Parathyroid adenoma (tissue), 2 donors: Measurements from ENCODE around the gene XPO1.

Experiments
- H2AFZ ChIP-seq: fragments of 300-600 bp; sonication (generic); one replicate; pipeline ENCODE4 v1.7.0; 2017; ENCODE audit warnings: antibody characterized with exemption, mild to moderate bottlenecking
- H3K27ac ChIP-seq: fragments of 300-600 bp; sonication (generic); one replicate; pipeline ENCODE4 v1.7.0; 2017
- H3K27me3 ChIP-seq: fragments of 300-600 bp; sonication (generic); one replicate; pipeline ENCODE4 v1.7.0; 2017; ENCODE audit warnings: low read length; ENCODE audit not compliant: control insufficient read depth, insufficient read depth
- H3K36me3 ChIP-seq: fragments of 300-600 bp; sonication (generic); one replicate; pipeline ENCODE4 v1.7.0; 2017; ENCODE audit warnings: low read length; ENCODE audit not compliant: control insufficient read depth, insufficient read depth
- H3K4me1 ChIP-seq: fragments of 300-600 bp; sonication (generic); one replicate; pipeline ENCODE4 v1.7.0; 2017; ENCODE audit warnings: control low read depth
- H3K4me2 ChIP-seq: fragments of 300-600 bp; sonication (generic); one replicate; pipeline ENCODE4 v1.7.0; 2017; ENCODE audit warnings: low read length
- H3K4me3 ChIP-seq: fragments of 300-600 bp; sonication (generic); one replicate; pipeline ENCODE4 v1.7.0; 2017; ENCODE audit warnings: low read depth, low read length
- H3K79me2 ChIP-seq: fragments of 300-600 bp; sonication (generic); one replicate; pipeline ENCODE4 v1.7.0; 2017; ENCODE audit warnings: control low read depth
- H3K9ac ChIP-seq: fragments of 300-600 bp; sonication (generic); one replicate; pipeline ENCODE4 v1.7.0; 2017; ENCODE audit warnings: mild to moderate bottlenecking
- H3K9me3 ChIP-seq: fragments of 300-600 bp; sonication (generic); one replicate; pipeline ENCODE4 v1.7.0; 2017; ENCODE audit warnings: low read length; ENCODE audit not compliant: control insufficient read depth
- TF ChIP-seq, protein P1 (sequence below): fragments of 300-600 bp; sonication (generic); IDR thresholded peaks from one replicate; pipeline ENCODE4 v1.7.0; 2017; ENCODE audit warnings: antibody characterized with exemption, mild to moderate bottlenecking
- donor health status: primary hyperparathyroidism.

The XPO1 gene

GRCh38 chr2:61431345-61431744, 106.8 kb downstream of the XPO1 start:
- H3K36me3 ChIP-seq = no peaks in the 10 kb centered on the region
- H3K9ac ChIP-seq = no peak overlapping the region
- H3K4me1 ChIP-seq = no peaks in the 10 kb centered on the region
- H3K79me2 ChIP-seq = peaks cover 72% of the 10 kb centered on the region
- H2AFZ ChIP-seq = no peak overlapping the region
- no peaks in the 10 kb centered on the region for H3K9me3 ChIP-seq
- no peak overlapping the region for H3K27ac ChIP-seq
- H3K4me2 ChIP-seq = no peak overlapping the region
- H3K4me3 ChIP-seq = no peak overlapping the region
- no peaks in the 10 kb centered on the region for H3K27me3 ChIP-seq
- TF ChIP-seq, protein P1, sequence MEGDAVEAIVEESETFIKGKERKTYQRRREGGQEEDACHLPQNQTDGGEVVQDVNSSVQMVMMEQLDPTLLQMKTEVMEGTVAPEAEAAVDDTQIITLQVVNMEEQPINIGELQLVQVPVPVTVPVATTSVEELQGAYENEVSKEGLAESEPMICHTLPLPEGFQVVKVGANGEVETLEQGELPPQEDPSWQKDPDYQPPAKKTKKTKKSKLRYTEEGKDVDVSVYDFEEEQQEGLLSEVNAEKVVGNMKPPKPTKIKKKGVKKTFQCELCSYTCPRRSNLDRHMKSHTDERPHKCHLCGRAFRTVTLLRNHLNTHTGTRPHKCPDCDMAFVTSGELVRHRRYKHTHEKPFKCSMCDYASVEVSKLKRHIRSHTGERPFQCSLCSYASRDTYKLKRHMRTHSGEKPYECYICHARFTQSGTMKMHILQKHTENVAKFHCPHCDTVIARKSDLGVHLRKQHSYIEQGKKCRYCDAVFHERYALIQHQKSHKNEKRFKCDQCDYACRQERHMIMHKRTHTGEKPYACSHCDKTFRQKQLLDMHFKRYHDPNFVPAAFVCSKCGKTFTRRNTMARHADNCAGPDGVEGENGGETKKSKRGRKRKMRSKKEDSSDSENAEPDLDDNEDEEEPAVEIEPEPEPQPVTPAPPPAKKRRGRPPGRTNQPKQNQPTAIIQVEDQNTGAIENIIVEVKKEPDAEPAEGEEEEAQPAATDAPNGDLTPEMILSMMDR = no peak
